ENCODE results near the gene NIPAL3. TPM values are rescaled to one million over a fixed set of nuclear protein-coding genes. Genes with fewer than 3 reads are reported as not detected.

NIPAL3 gene
- total RNA-seq, 1 donor from 2014 or later: 29.3 TPM

- H3K36me3 Mint-ChIP-seq (ENCODE audit: low read depth): peaks cover 7% of the 10 kb centered on the region
- H3K27ac Mint-ChIP-seq (ENCODE audit: unreplicated experiment): no peak overlapping the region
- no peak for DNase-seq (ENCODE audit: low spot score)
- no peaks in the 10 kb centered on the region for H3K9me3 Mint-ChIP-seq (ENCODE audit: low read depth)
- no peaks in the 10 kb centered on the region for H3K4me1 Mint-ChIP-seq (ENCODE audit: low read depth)
- TF ChIP-seq CTCF (IDR thresholded peaks at IDR 0.05): no peak
- no peaks in the 10 kb centered on the region for H3K27me3 Mint-ChIP-seq (ENCODE audit: low read depth)
- no peak overlapping the region for H3K4me3 Mint-ChIP-seq (ENCODE audit: unreplicated experiment)
Measured at GRCh38 chr1:24427545-24427862, 11.9 kb downstream of the NIPAL3 start.

- Mint-ChIP-seq H3K9me3 (ENCODE audit: low read depth) (no peaks in the 10 kb centered on the region), H3K4me1 (ENCODE audit: low read depth) (peaks cover 10% of the 10 kb centered on the region), H3K4me3 (ENCODE audit: unreplicated experiment) (no peak overlapping the region), H3K27me3 (ENCODE audit: low read depth) (no peaks in the 10 kb centered on the region), H3K27ac (ENCODE audit: unreplicated experiment) (no peak overlapping the region), H3K36me3 (ENCODE audit: low read depth) (peaks cover 6% of the 10 kb centered on the region)
- no peak for DNase-seq (ENCODE audit: low spot score)
- TF ChIP-seq CTCF (IDR thresholded peaks at IDR 0.05): no peak
Measured at GRCh38 chr1:24435782-24436365, 20.3 kb downstream of the NIPAL3 start.

- H3K27me3 Mint-ChIP-seq (ENCODE audit: low read depth): no peaks in the 10 kb centered on the region
- no peaks in the 10 kb centered on the region for H3K9me3 Mint-ChIP-seq (ENCODE audit: low read depth)
- H3K27ac Mint-ChIP-seq (ENCODE audit: unreplicated experiment): no peak overlapping the region
- peaks cover 8% of the 10 kb centered on the region for H3K36me3 Mint-ChIP-seq (ENCODE audit: low read depth)
- no peak for TF ChIP-seq CTCF (IDR thresholded peaks at IDR 0.05)
- no peak for DNase-seq (ENCODE audit: low spot score)
- no peak overlapping the region for H3K4me3 Mint-ChIP-seq (ENCODE audit: unreplicated experiment)
- H3K4me1 Mint-ChIP-seq (ENCODE audit: low read depth): peaks cover 10% of the 10 kb centered on the region
Measured at GRCh38 chr1:24437631-24438396, 22.2 kb downstream of the NIPAL3 start.

- Mint-ChIP-seq H3K36me3 (ENCODE audit: low read depth) (peaks cover 8% of the 10 kb centered on the region), H3K27me3 (ENCODE audit: low read depth) (no peaks in the 10 kb centered on the region), H3K9me3 (ENCODE audit: low read depth) (no peaks in the 10 kb centered on the region), H3K4me3 (ENCODE audit: unreplicated experiment) (peak overlapping the region; percentile 21), H3K4me1 (ENCODE audit: low read depth) (peaks cover 10% of the 10 kb centered on the region), H3K27ac (ENCODE audit: unreplicated experiment) (peak overlapping the region; percentile 52)
- TF ChIP-seq CTCF (IDR thresholded peaks at IDR 0.05): peak; percentile 27
- DNase-seq (ENCODE audit: low spot score): no peak
Measured at GRCh38 chr1:24438423-24438901, 22.9 kb downstream of the NIPAL3 start.

- H3K4me1 Mint-ChIP-seq (ENCODE audit: low read depth): peaks cover 10% of the 10 kb centered on the region
- no peak overlapping the region for H3K27ac Mint-ChIP-seq (ENCODE audit: unreplicated experiment)
Measured at GRCh38 chr1:24440436-24440835, 24.8 kb downstream of the NIPAL3 start.

More at GRCh38 chr1:24440436-24440835, 24.8 kb downstream of the NIPAL3 start:
- Mint-ChIP-seq H3K36me3 (ENCODE audit: low read depth) (peaks cover 3% of the 10 kb centered on the region), H3K27me3 (ENCODE audit: low read depth) (no peaks in the 10 kb centered on the region), H3K9me3 (ENCODE audit: low read depth) (no peaks in the 10 kb centered on the region), H3K4me3 (ENCODE audit: unreplicated experiment) (no peak overlapping the region)
- DNase-seq (ENCODE audit: low spot score): no peak
- TF ChIP-seq CTCF (IDR thresholded peaks at IDR 0.05): no peak

All from chondrocyte (in vitro differentiated cells).